ENCODE data around the gene NAV2. TPM values are rescaled to one million over a fixed set of nuclear protein-coding genes. Genes with fewer than 3 reads are reported as not detected.
A peak's percentile ranks its signal among the peaks of the same experiment; 100 is the strongest.

Gene NAV2
- total RNA-seq, 1 donor from 2014 or later, result 31.4 TPM

- TF ChIP-seq CTCF (IDR thresholded peaks at IDR 0.05), result peak; percentile 94
- no peaks in the 10 kb centered on the region for H3K27me3 Mint-ChIP-seq (ENCODE audit: unreplicated experiment)
- no peaks in the 10 kb centered on the region for H3K9me3 Mint-ChIP-seq (ENCODE audit: unreplicated experiment)
- peak; percentile 93 for DNase-seq (ENCODE audit: extremely low spot score, unreplicated experiment)
- H3K36me3 Mint-ChIP-seq (ENCODE audit: unreplicated experiment), result peaks cover 3% of the 10 kb centered on the region
- peaks cover 10% of the 10 kb centered on the region for H3K4me1 Mint-ChIP-seq (ENCODE audit: unreplicated experiment)
- H3K27ac Mint-ChIP-seq (ENCODE audit: unreplicated experiment), result no peak overlapping the region
- H3K4me3 Mint-ChIP-seq (ENCODE audit: unreplicated experiment), result no peak overlapping the region
Measured at GRCh38 chr11:19742588-19743292, 30.1 kb downstream of the NAV2 start.

DNA sequence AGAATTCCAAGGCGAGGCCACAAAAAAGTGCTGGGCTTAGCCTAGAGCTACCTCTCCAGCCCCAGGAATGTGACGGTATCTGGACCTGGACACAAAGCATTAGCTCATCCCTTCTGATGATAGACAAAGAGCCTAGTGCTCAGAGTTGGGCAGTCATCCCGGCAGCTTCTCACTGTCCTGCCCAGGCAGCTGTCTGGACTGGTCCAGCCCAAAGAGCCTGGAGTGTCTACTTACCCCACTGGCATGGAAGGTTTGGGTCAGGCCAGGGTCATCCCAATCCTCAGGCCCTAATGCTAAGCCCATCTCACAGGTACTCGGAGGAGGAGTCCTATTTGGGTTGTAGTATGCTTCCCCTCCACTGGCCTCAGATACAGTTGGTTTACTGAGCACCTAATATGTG lies 31.0 kb downstream of the NAV2 start:
- no peak for TF ChIP-seq CTCF (IDR thresholded peaks at IDR 0.05)
- no peak for DNase-seq (ENCODE audit: extremely low spot score, unreplicated experiment)
- no peaks in the 10 kb centered on the region for H3K9me3 Mint-ChIP-seq (ENCODE audit: unreplicated experiment)
- H3K27me3 Mint-ChIP-seq (ENCODE audit: unreplicated experiment), result no peaks in the 10 kb centered on the region
- peaks cover 3% of the 10 kb centered on the region for H3K36me3 Mint-ChIP-seq (ENCODE audit: unreplicated experiment)
- H3K4me1 Mint-ChIP-seq (ENCODE audit: unreplicated experiment), result peaks cover 6% of the 10 kb centered on the region
- H3K4me3 Mint-ChIP-seq (ENCODE audit: unreplicated experiment), result no peak overlapping the region
- H3K27ac Mint-ChIP-seq (ENCODE audit: unreplicated experiment), result no peak overlapping the region

GRCh38 chr11:19744130-19744529 lies 31.5 kb downstream of the NAV2 start:
- H3K4me1 Mint-ChIP-seq (ENCODE audit: unreplicated experiment), result peaks cover 6% of the 10 kb centered on the region

DNA sequence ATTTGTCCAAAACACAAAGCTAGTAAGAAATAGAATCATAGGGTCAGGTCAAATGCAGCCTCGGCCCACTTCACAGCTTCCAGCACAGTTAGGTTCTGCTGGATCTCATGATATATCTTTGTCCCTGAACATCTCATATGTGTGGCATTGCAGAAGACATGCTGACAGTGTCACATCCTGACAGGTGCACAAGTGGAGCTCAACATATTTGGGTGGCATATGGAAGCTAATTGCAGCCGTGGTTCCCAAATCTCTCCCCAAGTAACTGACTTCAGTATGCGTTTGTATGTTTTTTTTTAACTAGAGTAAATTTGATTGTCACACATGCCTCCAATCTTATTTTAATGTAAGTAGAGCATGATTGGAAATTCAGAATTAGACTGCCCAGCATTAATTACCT lies 33.4 kb downstream of the NAV2 start:
- Mint-ChIP-seq H3K4me1 (ENCODE audit: unreplicated experiment) (no peaks in the 10 kb centered on the region), H3K36me3 (ENCODE audit: unreplicated experiment) (peaks cover 3% of the 10 kb centered on the region), H3K27me3 (ENCODE audit: unreplicated experiment) (no peaks in the 10 kb centered on the region), H3K9me3 (ENCODE audit: unreplicated experiment) (no peaks in the 10 kb centered on the region), H3K4me3 (ENCODE audit: unreplicated experiment) (no peak overlapping the region), H3K27ac (ENCODE audit: unreplicated experiment) (no peak overlapping the region)
- DNase-seq (ENCODE audit: extremely low spot score, unreplicated experiment), result no peak
- no peak for TF ChIP-seq CTCF (IDR thresholded peaks at IDR 0.05)

More at GRCh38 chr11:19744130-19744529, 31.5 kb downstream of the NAV2 start:
- H3K4me3 Mint-ChIP-seq (ENCODE audit: unreplicated experiment), result no peak overlapping the region
- peaks cover 3% of the 10 kb centered on the region for H3K36me3 Mint-ChIP-seq (ENCODE audit: unreplicated experiment)
- H3K27ac Mint-ChIP-seq (ENCODE audit: unreplicated experiment), result no peak overlapping the region
- DNase-seq (ENCODE audit: extremely low spot score, unreplicated experiment), result no peak
- no peak for TF ChIP-seq CTCF (IDR thresholded peaks at IDR 0.05)
- no peaks in the 10 kb centered on the region for H3K9me3 Mint-ChIP-seq (ENCODE audit: unreplicated experiment)
- no peaks in the 10 kb centered on the region for H3K27me3 Mint-ChIP-seq (ENCODE audit: unreplicated experiment)

DNA sequence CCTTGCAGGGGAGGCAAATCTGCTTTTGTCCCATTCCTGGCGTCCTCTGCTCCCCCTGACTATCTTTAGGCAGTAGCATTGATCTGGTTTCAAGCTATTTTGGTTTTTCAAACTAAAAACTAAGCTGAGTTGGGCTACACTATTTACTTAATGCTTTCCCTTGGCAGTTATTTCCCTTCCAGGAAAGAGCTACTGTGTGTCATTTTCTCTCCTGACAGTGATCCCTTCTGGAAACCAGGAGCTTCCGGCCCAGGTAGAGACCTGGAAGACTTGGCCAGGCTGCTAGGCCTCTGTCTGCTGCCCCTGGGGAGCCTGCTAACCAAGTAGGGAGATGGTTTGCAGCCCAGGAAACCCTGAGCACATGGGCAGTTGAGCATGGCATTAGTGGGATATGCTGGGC lies 35.0 kb downstream of the NAV2 start:
- TF ChIP-seq CTCF (IDR thresholded peaks at IDR 0.05), result no peak
- DNase-seq (ENCODE audit: extremely low spot score, unreplicated experiment), result no peak
- Mint-ChIP-seq H3K36me3 (ENCODE audit: unreplicated experiment) (peaks cover 8% of the 10 kb centered on the region), H3K27me3 (ENCODE audit: unreplicated experiment) (no peaks in the 10 kb centered on the region), H3K4me3 (ENCODE audit: unreplicated experiment) (no peak overlapping the region), H3K4me1 (ENCODE audit: unreplicated experiment) (no peaks in the 10 kb centered on the region), H3K9me3 (ENCODE audit: unreplicated experiment) (no peaks in the 10 kb centered on the region), H3K27ac (ENCODE audit: unreplicated experiment) (no peak overlapping the region)

Data from osteocyte (in vitro differentiated cells).